NCI-H2196 (cell line): ENCODE measurements around the gene RPLP1.
A peak's percentile ranks its signal among the peaks of the same experiment; 100 is the strongest.
"Not testable (repeated sequence)": the region's sequence is repeated elsewhere in the genome, so short reads cannot be mapped to it uniquely, and the experiment has no call there.

Experiments used
- DNase-seq: peaks from one replicate; lab custom pipeline; 2025; ENCODE audit not compliant: unreplicated experiment; lab: John Stamatoyannopoulos, UW

Gene RPLP1

GRCh38 chr15:69436951-69437350 is 15.7 kb upstream of the RPLP1 start:
- DNase-seq, result no peak

- DNase-seq, result no peak
Measured at GRCh38 chr15:69439623-69440022, 13.0 kb upstream of the RPLP1 start.

- DNase-seq, result no peak
Measured at GRCh38 chr15:69443032-69443611, 9.5 kb upstream of the RPLP1 start.

GRCh38 chr15:69444686-69445085 is 7.9 kb upstream of the RPLP1 start:
- DNase-seq, result no peak

- DNase-seq, result no peak
Measured at GRCh38 chr15:69446953-69447352, 5.7 kb upstream of the RPLP1 start.

GRCh38 chr15:69450221-69450620 is 2.4 kb upstream of the RPLP1 start:
- not testable (repeated sequence) for DNase-seq

- DNase-seq, result no peak
Measured at GRCh38 chr15:69450968-69451695, 1.5 kb upstream of the RPLP1 start.

- DNase-seq, result peak; percentile 49
Measured at GRCh38 chr15:69451951-69452691, 497 bp upstream of the RPLP1 start.

GRCh38 chr15:69454953-69455352 is 2.3 kb downstream of the RPLP1 start:
- DNase-seq, result no peak

GRCh38 chr15:69456208-69457166 is 3.9 kb downstream of the RPLP1 start:
- no peak for DNase-seq

- DNase-seq, result no peak
Measured at GRCh38 chr15:69457304-69458280, 5.0 kb downstream of the RPLP1 start.

- DNase-seq, result no peak
Measured at GRCh38 chr15:69459066-69459465, 6.4 kb downstream of the RPLP1 start.

- no peak for DNase-seq
Measured at GRCh38 chr15:69460481-69460880, 7.9 kb downstream of the RPLP1 start.

- DNase-seq, result no peak
Measured at GRCh38 chr15:69462030-69462492, 9.4 kb downstream of the RPLP1 start.

- peak; percentile 88 for DNase-seq
Measured at GRCh38 chr15:69462493-69463181, 10.0 kb downstream of the RPLP1 start.

GRCh38 chr15:69463182-69463756 is 10.7 kb downstream of the RPLP1 start:
- DNase-seq, result no peak

GRCh38 chr15:69465253-69465652 is 12.6 kb downstream of the RPLP1 start:
- no peak for DNase-seq

- no peak for DNase-seq
Measured at GRCh38 chr15:69466733-69467132, 14.1 kb downstream of the RPLP1 start.

- DNase-seq, result peak; percentile 15
Measured at GRCh38 chr15:69467636-69468035, 15.0 kb downstream of the RPLP1 start.
